WTC11 (cell line): ENCODE measurements around the gene NCL. TPM values are rescaled to one million over a fixed set of nuclear protein-coding genes. Genes with fewer than 3 reads are reported as not detected.

Experiments
- ATAC-seq: fragments of 200-7000 bp; cut with Tn5 transposase; 2 replicates; pipeline ENCODE4 v1.10.0; 2021; ENCODE audit warnings: mild to moderate bottlenecking, moderate library complexity
- CTCF ChIA-PET: fragments of 300-600 bp; sonication (Branson Sonifier 250); formaldehyde crosslinking; loops from one replicate; lab custom pipeline; 2021; ENCODE audit warnings: antibody characterized with exemption; lab: Charles Lee
- POLR2A ChIA-PET: fragments of 350-600 bp; sonication (Branson Sonifier 250); formaldehyde crosslinking; loops from one replicate; lab custom pipeline; 2021; ENCODE audit warnings: antibody characterized with exemption; lab: Charles Lee
- DNase-seq: peaks from one replicate; pipeline ENCODE4 v3.0.0; 2021; ENCODE audit warnings: low spot score
- H3K27ac Mint-ChIP-seq: 2 replicates; pipeline ENCODE4 v1.8.0; 2021; ENCODE audit warnings: mixed read lengths
- H3K27me3 Mint-ChIP-seq: 2 replicates; pipeline ENCODE4 v1.8.0; 2021; ENCODE audit warnings: low read depth, mild to moderate bottlenecking, moderate library complexity, mixed read lengths
- H3K36me3 Mint-ChIP-seq: 2 replicates; pipeline ENCODE4 v1.8.0; 2021; ENCODE audit warnings: mixed read lengths
- H3K4me1 Mint-ChIP-seq: 2 replicates; pipeline ENCODE4 v1.8.0; 2022; ENCODE audit warnings: mixed read lengths
- H3K4me3 Mint-ChIP-seq: 2 replicates; pipeline ENCODE4 v1.8.0; 2021; ENCODE audit warnings: mild to moderate bottlenecking, moderate library complexity, mixed read lengths
- H3K9me3 Mint-ChIP-seq: 2 replicates; pipeline ENCODE4 v1.8.0; 2021; ENCODE audit warnings: mixed read lengths
- ARID4B ChIP-seq: sonication (generic); formaldehyde crosslinking; IDR thresholded peaks from 2 replicates; pipeline ENCODE4 v1.8.0; 2023; ENCODE audit warnings: missing genetic modification reagents, mild to moderate bottlenecking, borderline replicate concordance
- CBFB ChIP-seq: sonication (generic); formaldehyde crosslinking; IDR thresholded peaks from 2 replicates; pipeline ENCODE4 v1.8.1; 2022; ENCODE audit warnings: mild to moderate bottlenecking, low read depth, missing genetic modification reagents
- ELF4 ChIP-seq: sonication (generic); formaldehyde crosslinking; IDR thresholded peaks from 2 replicates; pipeline ENCODE4 v1.8.1; 2022; ENCODE audit warnings: low read depth, mild to moderate bottlenecking, moderate library complexity, missing genetic modification reagents
- EMX1 ChIP-seq: fragments of 250-450 bp; sonication (Bioruptor Pico); IDR thresholded peaks from 2 replicates; pipeline ENCODE4 v1.8.0; 2021; ENCODE audit warnings: mild to moderate bottlenecking
- HMGXB4 ChIP-seq: sonication (generic); formaldehyde crosslinking; IDR thresholded peaks from 2 replicates; pipeline ENCODE4 v1.8.1; 2023; ENCODE audit warnings: mild to moderate bottlenecking, moderate library complexity, missing genetic modification reagents
- MLX ChIP-seq: sonication (generic); formaldehyde crosslinking; IDR thresholded peaks from 2 replicates; pipeline ENCODE4 v1.8.1; 2023; ENCODE audit warnings: mild to moderate bottlenecking, missing genetic modification reagents, moderate library complexity
- PRRX2 ChIP-seq: fragments of 250-450 bp; sonication (Bioruptor Pico); IDR thresholded peaks from 2 replicates; pipeline ENCODE4 v1.8.0; 2021; ENCODE audit warnings: mild to moderate bottlenecking
- SP1 ChIP-seq: sonication (generic); formaldehyde crosslinking; conservative IDR thresholded peaks from 2 replicates; pipeline ENCODE4 v1.8.1; 2022; ENCODE audit warnings: missing genetic modification reagents
- TP53 ChIP-seq: sonication (generic); formaldehyde crosslinking; IDR thresholded peaks from 2 replicates; pipeline ENCODE4 v1.8.1; 2023; ENCODE audit warnings: mild to moderate bottlenecking, missing genetic modification reagents
- USF1 ChIP-seq: sonication (generic); formaldehyde crosslinking; IDR thresholded peaks from 2 replicates; pipeline ENCODE4 v1.8.0; 2022; ENCODE audit warnings: mild to moderate bottlenecking, missing genetic modification reagents
- USF2 ChIP-seq: sonication (generic); formaldehyde crosslinking; IDR thresholded peaks from 2 replicates; pipeline ENCODE4 v1.8.1; 2023; ENCODE audit warnings: mild to moderate bottlenecking, missing genetic modification reagents, moderate library complexity
- ZMAT4 ChIP-seq: fragments of 250-450 bp; sonication (Bioruptor Pico); IDR thresholded peaks from 2 replicates; pipeline ENCODE4 v1.9.0; 2021; ENCODE audit warnings: mild to moderate bottlenecking
- ZNF219 ChIP-seq: sonication (generic); formaldehyde crosslinking; IDR thresholded peaks from 2 replicates; pipeline ENCODE4 v1.8.0; 2023; ENCODE audit warnings: missing genetic modification reagents, mild to moderate bottlenecking, borderline replicate concordance
- ZNF263 ChIP-seq: sonication (generic); formaldehyde crosslinking; IDR thresholded peaks from 2 replicates; pipeline ENCODE4 v1.8.1; 2022; ENCODE audit warnings: low read depth, mild to moderate bottlenecking, moderate library complexity, missing genetic modification reagents
- ZNF416 ChIP-seq: fragments of 250-450 bp; sonication (Bioruptor Pico); IDR thresholded peaks from 2 replicates; pipeline ENCODE4 v1.9.0; 2021; ENCODE audit warnings: mild to moderate bottlenecking, inconsistent platforms
- ZNF671 ChIP-seq: fragments of 250-450 bp; sonication (Bioruptor Pico); IDR thresholded peaks from 2 replicates; pipeline ENCODE4 v1.8.0; 2021; ENCODE audit warnings: mild to moderate bottlenecking
- total RNA-seq: library from RNA; stranded (reverse); gene quantifications from 3 replicates; pipeline ENCODE4 v1.2.3, GENCODE V29; 2021
- TF ChIP-seq, protein P1 (sequence below): sonication (generic); formaldehyde crosslinking; IDR thresholded peaks from 2 replicates; pipeline ENCODE4 v1.8.1; 2022; ENCODE audit warnings: mild to moderate bottlenecking, moderate library complexity, missing genetic modification reagents
- TF ChIP-seq, protein P2 (sequence below): sonication (generic); formaldehyde crosslinking; conservative IDR thresholded peaks from 2 replicates; pipeline ENCODE4 v1.8.1; 2023; ENCODE audit warnings: mild to moderate bottlenecking, low read depth, missing genetic modification reagents, moderate library complexity
- TF ChIP-seq, protein P3 (sequence below): fragments of 250-450 bp; sonication (Bioruptor Pico); IDR thresholded peaks from 2 replicates; pipeline ENCODE4 v1.9.0; 2021; ENCODE audit warnings: mild to moderate bottlenecking
- TF ChIP-seq, protein P4 (sequence below): sonication (generic); formaldehyde crosslinking; IDR thresholded peaks from 2 replicates; pipeline ENCODE4 v1.8.1; 2022; ENCODE audit warnings: low read depth, missing genetic modification reagents, borderline replicate concordance

NCL gene
- total RNA-seq, 1 experiment from 2014 or later, result 1,223 TPM

- peaks cover 38% of the 10 kb centered on the region for H3K36me3 Mint-ChIP-seq
- ATAC-seq (no peak), DNase-seq (no peak)
- peaks cover 31% of the 10 kb centered on the region for H3K4me1 Mint-ChIP-seq
- H3K27ac Mint-ChIP-seq, result no peak overlapping the region
- no peaks in the 10 kb centered on the region for H3K27me3 Mint-ChIP-seq
- no peak overlapping the region for H3K4me3 Mint-ChIP-seq
- ChIA-PET POLR2A (interaction anchor here (0.7 to 1.1 kb wide), 4 partner anchors 14 to 461 kb away, joined by 4 to 5 read pairs (median 4); partner anchors contain the start of gene NCL), CTCF (interaction anchor here (1.4 to 4.4 kb wide), 3 partner anchors 51 to 222 kb away, joined by 10 to 60 read pairs (median 10); no protein-coding TSS in a partner anchor)
- no peaks in the 10 kb centered on the region for H3K9me3 Mint-ChIP-seq
- TF ChIP-seq, protein P1, sequence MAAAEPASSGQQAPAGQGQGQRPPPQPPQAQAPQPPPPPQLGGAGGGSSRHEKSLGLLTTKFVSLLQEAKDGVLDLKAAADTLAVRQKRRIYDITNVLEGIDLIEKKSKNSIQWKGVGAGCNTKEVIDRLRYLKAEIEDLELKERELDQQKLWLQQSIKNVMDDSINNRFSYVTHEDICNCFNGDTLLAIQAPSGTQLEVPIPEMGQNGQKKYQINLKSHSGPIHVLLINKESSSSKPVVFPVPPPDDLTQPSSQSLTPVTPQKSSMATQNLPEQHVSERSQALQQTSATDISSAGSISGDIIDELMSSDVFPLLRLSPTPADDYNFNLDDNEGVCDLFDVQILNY (CRISPR knock-in tag), result no peak
- TF ChIP-seq ZNF416, result peak; percentile 74; the same call in 1 of the 2 replicates
- no peak for TF ChIP-seq MLX (CRISPR knock-in tag)
- TF ChIP-seq EMX1, result peak; percentile 77; the same call in 1 of the 2 replicates
- TF ChIP-seq TP53, result no peak
- TF ChIP-seq HMGXB4, result no peak
- no peak for TF ChIP-seq CBFB
- no peak for TF ChIP-seq ZNF219 (CRISPR knock-in tag)
- TF ChIP-seq ELF4, result no peak
- TF ChIP-seq ARID4B, result no peak
- no peak for TF ChIP-seq USF1 (CRISPR knock-in tag)
- TF ChIP-seq USF2 (CRISPR knock-in tag), result no peak
- TF ChIP-seq ZNF671 (CRISPR knock-in tag), result peak; percentile 79; the same call in 1 of the 2 replicates
- TF ChIP-seq, protein P2, sequence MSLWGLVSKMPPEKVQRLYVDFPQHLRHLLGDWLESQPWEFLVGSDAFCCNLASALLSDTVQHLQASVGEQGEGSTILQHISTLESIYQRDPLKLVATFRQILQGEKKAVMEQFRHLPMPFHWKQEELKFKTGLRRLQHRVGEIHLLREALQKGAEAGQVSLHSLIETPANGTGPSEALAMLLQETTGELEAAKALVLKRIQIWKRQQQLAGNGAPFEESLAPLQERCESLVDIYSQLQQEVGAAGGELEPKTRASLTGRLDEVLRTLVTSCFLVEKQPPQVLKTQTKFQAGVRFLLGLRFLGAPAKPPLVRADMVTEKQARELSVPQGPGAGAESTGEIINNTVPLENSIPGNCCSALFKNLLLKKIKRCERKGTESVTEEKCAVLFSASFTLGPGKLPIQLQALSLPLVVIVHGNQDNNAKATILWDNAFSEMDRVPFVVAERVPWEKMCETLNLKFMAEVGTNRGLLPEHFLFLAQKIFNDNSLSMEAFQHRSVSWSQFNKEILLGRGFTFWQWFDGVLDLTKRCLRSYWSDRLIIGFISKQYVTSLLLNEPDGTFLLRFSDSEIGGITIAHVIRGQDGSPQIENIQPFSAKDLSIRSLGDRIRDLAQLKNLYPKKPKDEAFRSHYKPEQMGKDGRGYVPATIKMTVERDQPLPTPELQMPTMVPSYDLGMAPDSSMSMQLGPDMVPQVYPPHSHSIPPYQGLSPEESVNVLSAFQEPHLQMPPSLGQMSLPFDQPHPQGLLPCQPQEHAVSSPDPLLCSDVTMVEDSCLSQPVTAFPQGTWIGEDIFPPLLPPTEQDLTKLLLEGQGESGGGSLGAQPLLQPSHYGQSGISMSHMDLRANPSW (CRISPR knock-in tag), result no peak
- TF ChIP-seq, protein P3, sequence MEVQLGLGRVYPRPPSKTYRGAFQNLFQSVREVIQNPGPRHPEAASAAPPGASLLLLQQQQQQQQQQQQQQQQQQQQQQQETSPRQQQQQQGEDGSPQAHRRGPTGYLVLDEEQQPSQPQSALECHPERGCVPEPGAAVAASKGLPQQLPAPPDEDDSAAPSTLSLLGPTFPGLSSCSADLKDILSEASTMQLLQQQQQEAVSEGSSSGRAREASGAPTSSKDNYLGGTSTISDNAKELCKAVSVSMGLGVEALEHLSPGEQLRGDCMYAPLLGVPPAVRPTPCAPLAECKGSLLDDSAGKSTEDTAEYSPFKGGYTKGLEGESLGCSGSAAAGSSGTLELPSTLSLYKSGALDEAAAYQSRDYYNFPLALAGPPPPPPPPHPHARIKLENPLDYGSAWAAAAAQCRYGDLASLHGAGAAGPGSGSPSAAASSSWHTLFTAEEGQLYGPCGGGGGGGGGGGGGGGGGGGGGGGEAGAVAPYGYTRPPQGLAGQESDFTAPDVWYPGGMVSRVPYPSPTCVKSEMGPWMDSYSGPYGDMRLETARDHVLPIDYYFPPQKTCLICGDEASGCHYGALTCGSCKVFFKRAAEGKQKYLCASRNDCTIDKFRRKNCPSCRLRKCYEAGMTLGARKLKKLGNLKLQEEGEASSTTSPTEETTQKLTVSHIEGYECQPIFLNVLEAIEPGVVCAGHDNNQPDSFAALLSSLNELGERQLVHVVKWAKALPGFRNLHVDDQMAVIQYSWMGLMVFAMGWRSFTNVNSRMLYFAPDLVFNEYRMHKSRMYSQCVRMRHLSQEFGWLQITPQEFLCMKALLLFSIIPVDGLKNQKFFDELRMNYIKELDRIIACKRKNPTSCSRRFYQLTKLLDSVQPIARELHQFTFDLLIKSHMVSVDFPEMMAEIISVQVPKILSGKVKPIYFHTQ (CRISPR knock-in tag), result peak; percentile 90
- no peak for TF ChIP-seq ZMAT4 (CRISPR knock-in tag)
- peak; percentile 93 for TF ChIP-seq PRRX2
- TF ChIP-seq, protein P4, sequence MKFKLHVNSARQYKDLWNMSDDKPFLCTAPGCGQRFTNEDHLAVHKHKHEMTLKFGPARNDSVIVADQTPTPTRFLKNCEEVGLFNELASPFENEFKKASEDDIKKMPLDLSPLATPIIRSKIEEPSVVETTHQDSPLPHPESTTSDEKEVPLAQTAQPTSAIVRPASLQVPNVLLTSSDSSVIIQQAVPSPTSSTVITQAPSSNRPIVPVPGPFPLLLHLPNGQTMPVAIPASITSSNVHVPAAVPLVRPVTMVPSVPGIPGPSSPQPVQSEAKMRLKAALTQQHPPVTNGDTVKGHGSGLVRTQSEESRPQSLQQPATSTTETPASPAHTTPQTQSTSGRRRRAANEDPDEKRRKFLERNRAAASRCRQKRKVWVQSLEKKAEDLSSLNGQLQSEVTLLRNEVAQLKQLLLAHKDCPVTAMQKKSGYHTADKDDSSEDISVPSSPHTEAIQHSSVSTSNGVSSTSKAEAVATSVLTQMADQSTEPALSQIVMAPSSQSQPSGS (CRISPR knock-in tag), result no peak
- no peak for TF ChIP-seq ZNF263 (CRISPR knock-in tag)
- TF ChIP-seq SP1 (CRISPR knock-in tag), result no peak
Measured at GRCh38 chr2:231450548-231450989, 13.7 kb downstream of the NCL start.
